GM21367 (cell line): Measurements from ENCODE around the gene DCP1A.

Source experiments
- ATAC-seq: cut with Tn5 transposase; IDR thresholded peaks from one replicate; pipeline ENCODE4 v1.9.1; 2021; ENCODE audit not compliant: unreplicated experiment

The DCP1A gene

GRCh38 chr3:53248161-53248560, 99.2 kb downstream of the DCP1A start:
- ATAC-seq: no peak

- ATAC-seq: no peak
Observed at GRCh38 chr3:53247619-53248018, 99.7 kb downstream of the DCP1A start.

GRCh38 chr3:53244271-53244670, 103.1 kb downstream of the DCP1A start:
- ATAC-seq: no peak

DNA sequence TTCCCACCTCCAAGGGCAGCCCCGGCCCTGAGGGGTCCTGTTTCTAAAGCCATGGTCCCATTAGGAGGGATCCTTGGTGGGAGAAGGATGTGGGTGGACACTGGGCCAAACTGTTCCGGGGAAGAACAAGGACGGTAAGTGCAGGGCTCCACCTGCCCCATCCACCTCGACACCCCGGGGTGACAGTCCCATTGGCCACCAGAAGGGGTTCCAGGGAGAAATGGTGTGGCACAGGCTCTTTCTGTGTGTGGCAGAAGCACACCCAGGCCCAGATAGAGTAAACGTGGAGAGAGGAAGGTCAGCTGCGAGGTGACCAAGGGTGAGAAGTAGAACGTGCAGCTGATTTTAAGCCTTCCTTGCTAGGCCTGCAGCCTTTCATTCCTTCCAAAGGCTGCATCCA, 103.6 kb downstream of the DCP1A start:
- no peak for ATAC-seq

- ATAC-seq: no peak
Observed at GRCh38 chr3:53243165-53243564, 104.2 kb downstream of the DCP1A start.

GRCh38 chr3:53242642-53243041, 104.7 kb downstream of the DCP1A start:
- ATAC-seq: no peak

GRCh38 chr3:53242155-53242554, 105.2 kb downstream of the DCP1A start:
- no peak for ATAC-seq

- ATAC-seq: no peak
Observed at GRCh38 chr3:53240989-53241972, 106.1 kb downstream of the DCP1A start.

DNA sequence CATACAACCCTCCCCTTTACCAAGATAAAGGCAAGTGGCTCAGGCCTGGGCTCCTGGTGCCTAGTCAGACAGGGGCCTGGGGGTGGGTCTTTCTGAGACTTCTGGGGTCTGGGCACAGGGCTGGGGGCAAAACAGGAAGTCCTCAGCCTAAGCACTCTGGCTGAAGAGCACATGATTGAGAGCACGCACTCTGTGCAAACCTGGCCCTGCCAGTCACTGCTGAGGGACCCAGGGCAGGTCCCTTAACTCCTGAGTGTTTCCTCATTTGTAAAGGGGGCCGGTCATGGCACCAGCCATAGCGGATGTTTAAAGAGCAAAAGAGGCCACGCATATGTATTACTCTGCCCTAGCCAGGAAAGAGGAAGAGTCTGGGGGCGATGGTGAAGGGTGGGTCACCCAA, 107.5 kb downstream of the DCP1A start:
- no peak for ATAC-seq

- no peak for ATAC-seq
Observed at GRCh38 chr3:53238886-53239285, 108.5 kb downstream of the DCP1A start.

DNA sequence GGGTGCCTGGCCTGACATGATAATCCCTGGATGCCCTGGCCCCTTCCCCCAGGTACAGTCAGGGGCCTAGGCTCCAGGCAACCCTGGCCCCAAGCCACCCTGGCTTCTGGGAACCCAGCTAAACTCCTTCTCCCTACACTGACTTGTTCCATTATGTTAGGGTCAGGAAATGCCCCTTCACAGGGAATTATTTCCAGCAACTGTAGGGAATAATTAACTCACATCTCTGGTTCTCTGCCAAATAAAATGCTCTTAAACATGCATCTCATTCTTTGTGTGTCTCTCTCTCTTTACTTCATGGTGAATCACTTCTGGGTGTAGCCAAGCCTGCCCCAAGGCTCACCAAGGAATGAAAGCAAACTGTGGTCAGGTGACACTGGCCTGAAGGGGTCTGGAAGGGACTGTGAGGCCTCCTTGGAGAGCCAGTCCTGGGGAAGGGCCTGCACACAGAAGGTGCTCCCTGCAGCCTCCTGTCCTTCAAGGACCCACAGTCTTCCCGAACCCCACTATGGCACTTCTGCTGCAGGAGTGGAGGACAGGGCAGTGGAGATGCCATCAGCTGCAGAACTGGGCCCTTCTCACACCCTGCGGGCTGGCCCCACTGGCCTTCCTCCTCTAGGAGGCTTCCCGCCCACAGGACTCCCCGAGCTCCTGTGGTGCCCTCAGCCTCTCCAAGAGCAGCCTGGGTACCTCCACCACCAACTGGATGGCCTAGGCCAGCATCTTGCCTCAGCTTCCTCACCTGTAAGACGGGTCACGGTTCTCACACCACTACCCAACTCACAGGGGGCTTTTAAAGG, 109.1 kb downstream of the DCP1A start:
- no peak for ATAC-seq

GRCh38 chr3:53236112-53236841, 111.1 kb downstream of the DCP1A start:
- ATAC-seq: no peak

DNA sequence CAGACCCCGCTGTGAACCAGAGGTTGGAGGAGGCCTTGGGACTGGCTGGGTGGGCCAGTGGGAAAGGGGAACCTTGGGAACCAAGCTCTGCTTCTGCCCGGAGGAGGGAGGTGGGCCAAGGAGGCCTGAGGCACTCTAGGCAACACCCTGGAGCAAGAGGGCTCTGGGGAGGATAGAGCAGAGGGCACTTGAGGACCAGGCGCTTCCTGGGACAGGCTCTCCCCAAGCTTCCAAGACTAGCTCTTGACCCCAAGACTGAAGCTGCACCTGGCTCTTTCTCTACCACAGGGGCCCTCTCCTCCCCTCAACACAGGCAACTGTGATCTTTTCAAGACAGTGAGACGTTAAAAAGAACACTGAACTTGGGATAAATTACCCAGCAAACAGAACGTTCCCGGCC, 111.8 kb downstream of the DCP1A start:
- no peak for ATAC-seq

DNA sequence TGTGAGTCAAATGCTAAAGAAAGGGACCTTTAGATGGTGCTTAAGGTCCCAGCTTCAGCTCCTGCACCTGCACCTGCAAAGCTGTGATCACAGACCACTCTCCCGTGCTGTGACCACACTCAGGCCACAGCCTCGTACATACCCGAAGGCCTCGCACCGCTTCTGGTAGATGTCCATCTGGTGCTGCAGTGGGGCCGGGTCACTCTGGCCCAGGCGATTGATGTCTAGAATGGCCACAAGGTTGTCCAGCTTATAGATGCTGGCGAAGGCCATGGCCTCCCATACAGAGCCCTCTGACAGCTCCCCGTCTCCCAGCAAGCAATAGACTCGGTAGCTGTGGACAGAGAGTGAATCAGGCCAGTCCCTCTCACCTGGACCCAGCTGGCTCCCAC, 112.5 kb downstream of the DCP1A start:
- no peak for ATAC-seq

DNA sequence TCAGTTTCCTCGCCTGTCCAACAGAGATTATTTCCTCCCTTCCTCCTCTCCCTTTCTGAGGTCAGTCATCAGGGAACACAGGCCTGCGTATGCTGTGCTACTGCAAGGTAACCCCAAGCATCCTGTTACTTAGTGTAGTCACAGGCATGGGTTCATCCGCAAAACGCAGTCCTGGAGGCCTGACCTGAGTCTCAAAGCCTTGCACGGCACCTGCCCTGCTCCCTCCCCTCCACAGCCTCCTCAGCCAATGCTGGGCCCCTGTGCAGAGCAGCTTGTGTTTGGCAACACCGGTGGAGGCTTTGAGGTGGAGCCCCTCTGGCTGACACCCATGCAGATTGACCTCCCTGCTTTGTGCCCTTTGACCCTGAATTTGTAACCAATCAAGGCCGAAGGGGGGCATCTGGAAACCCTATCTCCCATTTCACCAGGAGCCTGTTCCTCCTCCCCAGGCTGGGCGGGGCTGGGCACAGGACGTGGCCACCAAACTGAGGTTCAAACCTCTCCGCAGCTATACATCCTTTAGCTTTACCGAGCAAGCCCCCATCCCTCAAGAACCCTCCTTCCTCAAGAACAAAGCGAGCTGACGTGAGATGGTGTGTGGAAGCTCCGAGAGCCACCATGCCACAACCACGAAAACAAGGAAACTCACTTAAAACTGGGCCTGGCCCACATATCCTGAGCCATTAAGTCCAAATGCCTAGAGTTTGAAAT, 113.1 kb downstream of the DCP1A start:
- no peak for ATAC-seq
